Mesendoderm (in vitro differentiated cells): ENCODE results near the gene ABCC3.
A peak's percentile ranks its signal among the peaks of the same experiment; 100 is the strongest.

Experiments
- DNase-seq: peaks from one replicate; pipeline ENCODE4 v3.0.0; 2013
- H2AK5ac ChIP-seq: 2 replicates; pipeline ENCODE4 v1.6.1; 2013; ENCODE audit warnings: low read length, inconsistent platforms
- H2BK120ac ChIP-seq: 2 replicates; pipeline ENCODE4 v1.6.1; 2013; ENCODE audit warnings: low read depth, mild to moderate bottlenecking, low read length, moderate library complexity, mixed read lengths
- H2BK15ac ChIP-seq: replicated peaks from 2 replicates; pipeline ENCODE4 v1.6.1; 2013; ENCODE audit warnings: low read depth, mild to moderate bottlenecking, moderate library complexity
- H2BK5ac ChIP-seq: 2 replicates; pipeline ENCODE4 v1.6.1; 2013; ENCODE audit warnings: low read length, inconsistent platforms
- H3K18ac ChIP-seq: 2 replicates; pipeline ENCODE4 v1.6.1; 2013; ENCODE audit warnings: mild to moderate bottlenecking, low read length, mixed read lengths
- H3K23ac ChIP-seq: one replicate; pipeline ENCODE4 v1.6.1; 2013; ENCODE audit warnings: low read length
- H3K27ac ChIP-seq: 2 replicates; pipeline ENCODE4 v1.5.1; 2013; ENCODE audit warnings: low read depth, mild to moderate bottlenecking, inconsistent platforms, low read length, moderate library complexity
- H3K27me3 ChIP-seq: 2 replicates; pipeline ENCODE4 v1.6.1; 2013; ENCODE audit warnings: low read length, control low read depth, mild to moderate bottlenecking, inconsistent platforms; ENCODE audit not compliant: insufficient read depth, poor library complexity
- H3K36me3 ChIP-seq: 2 replicates; pipeline ENCODE4 v1.6.1; 2013; ENCODE audit warnings: low read length, inconsistent platforms; ENCODE audit not compliant: control insufficient read depth, insufficient read depth
- H3K4ac ChIP-seq: one replicate; pipeline ENCODE4 v1.6.1; 2013; ENCODE audit warnings: low read depth, mild to moderate bottlenecking, low read length, moderate library complexity
- H3K4me1 ChIP-seq: 2 replicates; pipeline ENCODE4 v1.6.1; 2013; ENCODE audit warnings: low read depth, low read length, inconsistent platforms; ENCODE audit not compliant: control insufficient read depth
- H3K4me2 ChIP-seq: 2 replicates; pipeline ENCODE4 v1.6.1; 2013; ENCODE audit warnings: low read length
- H3K4me3 ChIP-seq: 2 replicates; pipeline ENCODE4 v1.5.1; 2013; ENCODE audit warnings: mild to moderate bottlenecking, low read length
- H3K56ac ChIP-seq: one replicate; pipeline ENCODE4 v1.6.1; 2013; ENCODE audit warnings: low read length
- H3K79me1 ChIP-seq: 2 replicates; pipeline ENCODE4 v1.6.1; 2013; ENCODE audit warnings: low read length, inconsistent platforms
- H3K79me2 ChIP-seq: 2 replicates; pipeline ENCODE4 v1.6.1; 2013; ENCODE audit warnings: mild to moderate bottlenecking, low read length; ENCODE audit not compliant: control insufficient read depth, insufficient read depth
- H3K9ac ChIP-seq: 2 replicates; pipeline ENCODE4 v1.6.1; 2013; ENCODE audit warnings: low read length, inconsistent platforms
- H4K5ac ChIP-seq: one replicate; pipeline ENCODE4 v1.6.1; 2013; ENCODE audit warnings: low read length
- H4K8ac ChIP-seq: one replicate; pipeline ENCODE4 v1.6.1; 2013; ENCODE audit warnings: low read depth, mild to moderate bottlenecking, control low read depth, low read length, moderate library complexity
- WGBS: extraction: QIAGEN DNeasy Blood & Tissue Kit; methylation state at CpG from one replicate; pipeline ENCODE4 v1.1.7; 2013; ENCODE audit warnings: low lambda C conversion rate, missing lambda C conversion rate; ENCODE audit not compliant: insufficient coverage; ENCODE audit errors: extremely low coverage; 5-methylcytosine and 5-hydroxymethylcytosine counted together

The ABCC3 gene

GRCh38 chr17:50588391-50589049 is 46.2 kb upstream of the ABCC3 start:
- Histone ChIP-seq H3K4me1 (peaks cover 4% of the 10 kb centered on the region), H3K36me3 (no peaks in the 10 kb centered on the region), H3K79me1 (no peaks in the 10 kb centered on the region), H3K56ac (peak overlapping the region; percentile 56), H3K4me3 (no peak overlapping the region), H3K9ac (no peak overlapping the region), H3K4me2 (no peak overlapping the region), H2AK5ac (no peak overlapping the region), H3K18ac (no peak overlapping the region), H4K5ac (no peak overlapping the region), H3K4ac (no peak overlapping the region), H2BK120ac (no peak overlapping the region), H2BK15ac (no peak overlapping the region), H2BK5ac (no peak overlapping the region), H3K27ac (no peak overlapping the region), H3K23ac (no peak overlapping the region), H3K27me3 (no peaks in the 10 kb centered on the region), H3K79me2 (no peaks in the 10 kb centered on the region), H4K8ac (no peak overlapping the region)
- DNase-seq = no peak
- WGBS = no CpG with 5 or more reads among the region's 18 CpGs

- no peak overlapping the region for H2AK5ac ChIP-seq
- no CpG with 5 or more reads among the region's 10 CpGs for WGBS
Measured at GRCh38 chr17:50589095-50589705, 45.5 kb upstream of the ABCC3 start.

GRCh38 chr17:50590946-50591737 is 43.5 kb upstream of the ABCC3 start:
- peaks cover 4% of the 10 kb centered on the region for H3K4me1 ChIP-seq
- no peak overlapping the region for H3K27ac ChIP-seq
- H4K8ac ChIP-seq = no peak overlapping the region
- no peaks in the 10 kb centered on the region for H3K79me1 ChIP-seq
- no peak overlapping the region for H2BK5ac ChIP-seq
- no peak for DNase-seq
- H2AK5ac ChIP-seq = no peak overlapping the region
- no peaks in the 10 kb centered on the region for H3K27me3 ChIP-seq
- no peak overlapping the region for H3K9ac ChIP-seq
- no peaks in the 10 kb centered on the region for H3K36me3 ChIP-seq
- H2BK15ac ChIP-seq = no peak overlapping the region
- no peak overlapping the region for H3K18ac ChIP-seq
- WGBS = no CpG with 5 or more reads among the region's 24 CpGs
- H3K56ac ChIP-seq = no peak overlapping the region
- no peak overlapping the region for H3K4ac ChIP-seq
- no peak overlapping the region for H2BK120ac ChIP-seq
- no peak overlapping the region for H3K4me3 ChIP-seq
- H3K79me2 ChIP-seq = no peaks in the 10 kb centered on the region
- H3K4me2 ChIP-seq = no peak overlapping the region
- H3K23ac ChIP-seq = no peak overlapping the region
- no peak overlapping the region for H4K5ac ChIP-seq

More at GRCh38 chr17:50589095-50589705, 45.5 kb upstream of the ABCC3 start:
- Histone ChIP-seq H4K8ac (no peak overlapping the region), H2BK15ac (no peak overlapping the region), H3K56ac (no peak overlapping the region), H3K36me3 (no peaks in the 10 kb centered on the region), H2BK5ac (no peak overlapping the region), H3K4me3 (no peak overlapping the region), H4K5ac (no peak overlapping the region), H2BK120ac (no peak overlapping the region), H3K9ac (no peak overlapping the region), H3K23ac (no peak overlapping the region), H3K79me1 (no peaks in the 10 kb centered on the region), H3K4me1 (peaks cover 4% of the 10 kb centered on the region), H3K4me2 (no peak overlapping the region), H3K27ac (no peak overlapping the region), H3K79me2 (no peaks in the 10 kb centered on the region), H3K27me3 (no peaks in the 10 kb centered on the region), H3K18ac (no peak overlapping the region), H3K4ac (no peak overlapping the region)
- no peak for DNase-seq

GRCh38 chr17:50593321-50593720 is 41.4 kb upstream of the ABCC3 start:
- Histone ChIP-seq H3K9ac (no peak overlapping the region), H4K5ac (no peak overlapping the region)
- whole genome bisulfite sequencing = no CpG with 5 or more reads among the region's 10 CpGs

GRCh38 chr17:50594128-50594823 is 40.4 kb upstream of the ABCC3 start:
- Histone ChIP-seq H3K4me3 (no peak overlapping the region), H3K79me1 (no peaks in the 10 kb centered on the region), H3K27ac (no peak overlapping the region), H3K4ac (no peak overlapping the region), H3K36me3 (no peaks in the 10 kb centered on the region), H2BK15ac (no peak overlapping the region), H3K79me2 (no peaks in the 10 kb centered on the region), H4K8ac (no peak overlapping the region), H3K56ac (no peak overlapping the region), H2BK120ac (no peak overlapping the region), H3K27me3 (no peaks in the 10 kb centered on the region), H3K4me2 (no peak overlapping the region), H3K23ac (no peak overlapping the region), H3K4me1 (no peaks in the 10 kb centered on the region), H3K9ac (no peak overlapping the region), H4K5ac (no peak overlapping the region), H2BK5ac (no peak overlapping the region), H2AK5ac (no peak overlapping the region), H3K18ac (no peak overlapping the region)
- WGBS = no CpG with 5 or more reads among the region's 11 CpGs
- DNase-seq = no peak

More at GRCh38 chr17:50593321-50593720, 41.4 kb upstream of the ABCC3 start:
- Histone ChIP-seq H3K27me3 (no peaks in the 10 kb centered on the region), H2AK5ac (no peak overlapping the region), H3K79me2 (no peaks in the 10 kb centered on the region), H3K27ac (no peak overlapping the region), H3K79me1 (no peaks in the 10 kb centered on the region), H3K36me3 (no peaks in the 10 kb centered on the region), H3K56ac (no peak overlapping the region), H3K4ac (no peak overlapping the region), H2BK5ac (no peak overlapping the region), H2BK120ac (no peak overlapping the region), H3K23ac (no peak overlapping the region), H3K4me2 (no peak overlapping the region), H3K18ac (no peak overlapping the region), H3K4me1 (no peaks in the 10 kb centered on the region), H3K4me3 (no peak overlapping the region), H2BK15ac (no peak overlapping the region), H4K8ac (no peak overlapping the region)
- DNase-seq = peak; percentile 77
